HepG2 (cell line): ENCODE data around the gene PCBP4. TPM values are rescaled to one million over a fixed set of nuclear protein-coding genes. Genes with fewer than 3 reads are reported as not detected.

Experiments used
- ATAC-seq: fragments of 200-7000 bp; cut with Tn5 transposase; 3 replicates; pipeline ENCODE4 v1.9.1; 2020; ENCODE audit warnings: mild to moderate bottlenecking, moderate library complexity
- BruUV-seq: library from RNA; stranded (reverse); fragments of 400-500 nt; replicated peaks from 2 replicates; lab custom pipeline; 2021; lab: Mats Ljungman, UMichigan
- CTCF ChIA-PET: fragments of 300-600 bp; formaldehyde crosslinking; extraction: SDS; loops from one replicate; lab custom pipeline; 2021; ENCODE audit warnings: low total read pairs, inconsistent platforms, low intra/inter-chr PET ratio; lab: Yijun Ruan, JAX
- POLR2A ChIA-PET: fragments of 350-600 bp; sonication (Branson Sonifier 250); formaldehyde crosslinking; loops from one replicate; lab custom pipeline; 2020; ENCODE audit warnings: antibody characterized with exemption, inconsistent platforms; lab: Yijun Ruan, JAX
- DNase-seq: peaks from one replicate; pipeline ENCODE4 v3.0.0-alpha.2; 2015; ENCODE audit warnings: low spot score
- FAIRE-seq: peaks from 3 replicates; lab custom pipeline; 2011; peaks lifted over from hg19 to GRCh38; lab: Jason Lieb, UNC
- H2AFZ ChIP-seq: one replicate; pipeline ENCODE4 v1.6.1; 2011; ENCODE audit warnings: low read length, inconsistent platforms
- H3K27ac ChIP-seq: fragments of 300-600 bp; 3 replicates; pipeline ENCODE4 v1.8.0; 2011; ENCODE audit warnings: mixed run types, mild to moderate bottlenecking, mixed read lengths, low read length, inconsistent platforms; ENCODE audit not compliant: insufficient read depth; ENCODE audit errors: extremely low read length
- H3K27me3 ChIP-seq, 2 experiments: fragments of 200-600 bp in 1 of 2; 2 replicates in 1 of 2; 3 replicates in 1 of 2; pipeline versions ENCODE4 v1.6.0 to v1.8.0; 2011; ENCODE audit warnings: low read length in 2 of 2, mild to moderate bottlenecking in 2 of 2, moderate library complexity in 2 of 2, inconsistent platforms in 1 of 2; ENCODE audit not compliant: insufficient read depth in 2 of 2, control insufficient read depth in 1 of 2
- H3K36me3 ChIP-seq, 2 experiments: fragments of 200-600 bp in 1 of 2; replicated peaks in 1 of 2; 2 replicates in 1 of 2; 3 replicates in 1 of 2; pipeline versions ENCODE4 v1.5.1 to v1.8.0; 2011; ENCODE audit warnings: low read length in 2 of 2, inconsistent platforms in 1 of 2; ENCODE audit not compliant: insufficient read depth in 2 of 2, control insufficient read depth in 1 of 2
- H3K4me1 ChIP-seq: 2 replicates; pipeline ENCODE4 v1.5.1; 2012; ENCODE audit warnings: low read length, inconsistent platforms; ENCODE audit not compliant: insufficient read depth
- H3K4me2 ChIP-seq: 2 replicates; pipeline ENCODE4 v1.6.0; 2011; ENCODE audit warnings: low read depth, low read length, inconsistent platforms
- H3K4me3 ChIP-seq, 3 experiments: fragments of 200-600 bp in 1 of 3; sonication (generic), shearing (Covaris generic) in 1 of 3; replicated peaks in 1 of 3; 2 replicates each; pipeline ENCODE4 v1.5.1; 2011 to 2016; ENCODE audit warnings: low read length in 3 of 3, inconsistent platforms in 2 of 3, low read depth in 2 of 3, mild to moderate bottlenecking in 2 of 3, control low read depth in 1 of 3, mixed read lengths in 1 of 3; ENCODE audit not compliant: insufficient read depth in 1 of 3
- H3K79me2 ChIP-seq: one replicate; pipeline ENCODE4 v1.6.1; 2011; ENCODE audit warnings: low read length, inconsistent platforms; ENCODE audit not compliant: insufficient read depth
- H3K9ac ChIP-seq: 2 replicates; pipeline ENCODE4 v1.6.0; 2011; ENCODE audit warnings: mild to moderate bottlenecking, low read depth, low read length, inconsistent platforms; ENCODE audit not compliant: insufficient read depth
- H3K9me3 ChIP-seq: 2 replicates; pipeline ENCODE4 v1.5.1; 2012; ENCODE audit warnings: mild to moderate bottlenecking, low read length
- H4K20me1 ChIP-seq: 2 replicates; pipeline ENCODE4 v1.6.0; 2011; ENCODE audit warnings: inconsistent platforms, mild to moderate bottlenecking, low read length, moderate library complexity; ENCODE audit not compliant: insufficient read depth
- ATF7 ChIP-seq, 2 experiments: fragments of 450-650 bp in 1 of 2; sonication (generic) in 1 of 2; formaldehyde crosslinking in 1 of 2; IDR thresholded peaks; 2 replicates each; pipeline versions ENCODE4 v1.4.0 to v1.6.1; 2016 to 2020; ENCODE audit warnings: antibody characterized with exemption in 1 of 2, mild to moderate bottlenecking in 1 of 2, missing genetic modification reagents in 1 of 2
- ETV5 ChIP-seq: IDR thresholded peaks from 2 replicates; pipeline ENCODE4 v1.6.1; 2018; ENCODE audit warnings: missing biosample characterization, missing genetic modification reagents, inconsistent platforms, borderline replicate concordance
- FOSL2 ChIP-seq: sonication (generic); formaldehyde crosslinking; IDR thresholded peaks from 2 replicates; pipeline ENCODE4 v1.4.0; 2020; ENCODE audit warnings: missing genetic modification reagents
- GATAD1 ChIP-seq: IDR thresholded peaks from 2 replicates; pipeline ENCODE4 v1.6.1; 2016; ENCODE audit warnings: missing genetic modification reagents, missing compliant biosample characterization
- MAFK ChIP-seq, 2 experiments: IDR thresholded peaks in 1 of 2; conservative IDR thresholded peaks in 1 of 2; 2 replicates each; pipeline ENCODE4 v1.6.1; 2011; ENCODE audit warnings: improper control_type of control experiment in 2 of 2, low read length in 2 of 2
- NAIF1 ChIP-seq: sonication (generic); formaldehyde crosslinking; IDR thresholded peaks from 2 replicates; pipeline ENCODE4 v1.5.0; 2020; ENCODE audit warnings: mild to moderate bottlenecking, missing genetic modification reagents, borderline replicate concordance
- NCOA1 ChIP-seq: sonication (generic); formaldehyde crosslinking; IDR thresholded peaks from 2 replicates; pipeline ENCODE4 v1.9.0; 2021; ENCODE audit warnings: missing genetic modification reagents
- NCOA5 ChIP-seq: sonication (generic); formaldehyde crosslinking; IDR thresholded peaks from 2 replicates; pipeline ENCODE4 v1.4.0; 2020; ENCODE audit warnings: missing genetic modification reagents
- NPAS2 ChIP-seq: sonication (generic); formaldehyde crosslinking; IDR thresholded peaks from 2 replicates; pipeline ENCODE4 v1.8.0; 2022; ENCODE audit warnings: mild to moderate bottlenecking, missing genetic modification reagents, borderline replicate concordance
- RBFOX2 ChIP-seq: fragments of 200-400 bp; formaldehyde crosslinking; IDR thresholded peaks from 2 replicates; pipeline ENCODE4 v1.6.1; 2017; ENCODE audit warnings: low read depth, mild to moderate bottlenecking, low read length
- SOX13 ChIP-seq, 3 experiments: fragments of 450-650 bp in 1 of 3; sonication (generic) in 1 of 3; formaldehyde crosslinking in 1 of 3; IDR thresholded peaks in 2 of 3; conservative IDR thresholded peaks in 1 of 3; 2 replicates each; pipeline versions ENCODE4 v1.5.0 to v1.6.1; 2016 to 2020; ENCODE audit warnings: antibody characterized with exemption in 1 of 3, mild to moderate bottlenecking in 1 of 3, missing compliant biosample characterization in 1 of 3, missing genetic modification reagents in 1 of 3, moderate library complexity in 1 of 3
- ZNF317 ChIP-seq: sonication (generic); formaldehyde crosslinking; IDR thresholded peaks from 2 replicates; pipeline ENCODE4 v1.5.0; 2020; ENCODE audit warnings: mild to moderate bottlenecking, missing genetic modification reagents
- ZNF367 ChIP-seq: sonication (generic); formaldehyde crosslinking; IDR thresholded peaks from 2 replicates; pipeline ENCODE4 v1.4.0; 2020; ENCODE audit warnings: missing genetic modification reagents, borderline replicate concordance
- ZNF724P ChIP-seq: sonication (generic); formaldehyde crosslinking; IDR thresholded peaks from 2 replicates; pipeline ENCODE4 v1.8.0; 2022; ENCODE audit warnings: missing genetic modification reagents, borderline replicate concordance
- ZNF788 ChIP-seq: sonication (generic); formaldehyde crosslinking; IDR thresholded peaks from 2 replicates; pipeline ENCODE4 v1.5.0; 2020; ENCODE audit warnings: mild to moderate bottlenecking, missing genetic modification reagents, borderline replicate concordance
- in situ Hi-C: cut with HindIII; loops from 2 replicates; pipeline ENCODE4 v1.10.0; 2017; ENCODE audit warnings: low pct_unique_long_range_greater_than_20kb; ENCODE audit not compliant: extremely low pct_ligation_motif_present
- intact Hi-C: fragments of 100-400 bp; cut with micrococcal nuclease; formaldehyde crosslinking; loops from one replicate; pipeline ENCODE4 v1.10.0; 2022; ENCODE audit not compliant: unreplicated experiment
- polyA plus RNA-seq, 8 experiments: library from polyadenylated mRNA; depleted of rRNA in 3 of 8; stranded (reverse) in 7 of 8; unstranded in 1 of 8; fragments of >200 nt; fragmentation: Illumina TruSeq in 4 of 8; extraction: Trizol in 4 of 8; gene quantifications; 2 replicates each; pipeline versions ENCODE4 v1.2.1 to v1.2.3, GENCODE V29; 2011 to 2016; ENCODE audit warnings: low read depth in 4 of 8, missing spikeins in 1 of 8, mixed read lengths in 1 of 8; ENCODE audit not compliant: insufficient read depth in 1 of 8
- total RNA-seq, 5 experiments: library from RNA; depleted of rRNA; stranded (reverse); fragments of >200 nt; fragmentation: Illumina TruSeq; extraction: Trizol; gene quantifications; 2 replicates each; pipeline ENCODE4 v1.2.3, GENCODE V29; 2016; ENCODE audit warnings: low read depth in 1 of 5
- TF ChIP-seq, protein P1 (sequence below): sonication (generic); formaldehyde crosslinking; IDR thresholded peaks from 2 replicates; pipeline ENCODE4 v1.5.0; 2020; ENCODE audit warnings: mild to moderate bottlenecking, missing genetic modification reagents

The PCBP4 gene
- total and polyA plus RNA-seq, 2 of the 13 experiments (the other 11 are each of a cell fraction or from before 2014, with no cell fraction given) = 36.8 to 51.3 TPM

DNA sequence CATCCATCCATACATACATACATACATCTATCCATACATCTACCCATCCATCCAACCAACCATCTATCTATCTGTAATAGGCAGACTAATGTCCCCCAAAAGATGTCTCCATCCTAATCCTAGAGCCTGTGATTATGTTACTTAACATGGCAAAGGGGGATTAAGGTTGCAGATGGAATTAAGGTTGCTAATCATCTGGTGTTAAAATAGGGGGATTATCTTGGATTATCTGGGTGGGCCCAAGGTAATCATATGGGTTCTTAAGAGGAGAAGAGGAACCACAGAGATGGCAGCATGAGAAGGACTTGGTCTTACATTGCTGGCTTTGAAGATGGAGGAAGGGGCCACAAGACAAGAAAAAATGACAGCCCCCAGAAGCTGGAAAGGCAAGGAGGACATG, 43.2 kb upstream of the PCBP4 start:
- no peak for TF ChIP-seq ETV5 (CRISPR knock-in tag)
- TF ChIP-seq ATF7 (IDR thresholded peaks at IDR 0.05) = no peak
- TF ChIP-seq ATF7 (CRISPR knock-in tag; IDR thresholded peaks at IDR 0.05) = no peak
- TF ChIP-seq, protein P1, sequence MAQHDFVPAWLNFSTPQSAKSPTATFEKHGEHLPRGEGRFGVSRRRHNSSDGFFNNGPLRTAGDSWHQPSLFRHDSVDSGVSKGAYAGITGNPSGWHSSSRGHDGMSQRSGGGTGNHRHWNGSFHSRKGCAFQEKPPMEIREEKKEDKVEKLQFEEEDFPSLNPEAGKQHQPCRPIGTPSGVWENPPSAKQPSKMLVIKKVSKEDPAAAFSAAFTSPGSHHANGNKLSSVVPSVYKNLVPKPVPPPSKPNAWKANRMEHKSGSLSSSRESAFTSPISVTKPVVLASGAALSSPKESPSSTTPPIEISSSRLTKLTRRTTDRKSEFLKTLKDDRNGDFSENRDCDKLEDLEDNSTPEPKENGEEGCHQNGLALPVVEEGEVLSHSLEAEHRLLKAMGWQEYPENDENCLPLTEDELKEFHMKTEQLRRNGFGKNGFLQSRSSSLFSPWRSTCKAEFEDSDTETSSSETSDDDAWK (CRISPR knock-in tag) = no peak
- TF ChIP-seq GATAD1 (CRISPR knock-in tag) = no peak
- TF ChIP-seq MAFK (conservative IDR thresholded peaks at IDR 0.05 in 1 of 2, IDR thresholded peaks at IDR 0.05 in 1 of 2; ENCODE audit: low read length in 2 of 2) = no peak
- TF ChIP-seq FOSL2 (CRISPR knock-in tag) = no peak
- no peak for TF ChIP-seq NAIF1 (CRISPR knock-in tag)
- TF ChIP-seq NCOA5 (CRISPR knock-in tag) = no peak
- TF ChIP-seq RBFOX2 = no peak
- TF ChIP-seq ZNF367 = no peak
- TF ChIP-seq ZNF317 (CRISPR knock-in tag) = no peak
- no peak for TF ChIP-seq SOX13 (IDR thresholded peaks at IDR 0.05)
- TF ChIP-seq SOX13 (CRISPR knock-in tag; conservative IDR thresholded peaks at IDR 0.05 in 1 of 2, IDR thresholded peaks at IDR 0.05 in 1 of 2) = no peak
- TF ChIP-seq ZNF788 (CRISPR knock-in tag) = no peak
- TF ChIP-seq ZNF724P (CRISPR knock-in tag) = no peak
- TF ChIP-seq NCOA1 (CRISPR knock-in tag) = no peak
- no peak for TF ChIP-seq NPAS2
- in situ Hi-C loops (no loop called here), intact Hi-C loops (no loop called here)
- Histone ChIP-seq H2AFZ (no peak overlapping the region), H3K27me3 (peaks cover 4 to 20% of the 10 kb centered on the region in 2 experiments; a peak in 3 of 5 replicates), H3K4me2 (no peak overlapping the region), H3K9me3 (no peaks in the 10 kb centered on the region), H3K9ac (no peak overlapping the region), H3K36me3 (no peaks in the 10 kb centered on the region), H3K27ac (no peak overlapping the region), H3K4me1 (peaks cover 38% of the 10 kb centered on the region), H3K4me3 (no peak overlapping the region), H4K20me1 (no peaks in the 10 kb centered on the region), H3K79me2 (no peaks in the 10 kb centered on the region)
- FAIRE-seq (no peak), ATAC-seq (no peak), DNase-seq (no peak)
- ChIA-PET POLR2A (no interaction called here), CTCF (no interaction called here)
- BruUV-seq = no TSS peak
